GM19025 (cell line): Measurements from ENCODE around the gene SLPI.

Experiments
- ATAC-seq: cut with Tn5 transposase; IDR thresholded peaks from one replicate; pipeline ENCODE4 v1.9.1; 2021; ENCODE audit warnings: mild to moderate bottlenecking, low read depth, moderate library complexity; ENCODE audit not compliant: unreplicated experiment

The SLPI gene, protein sequence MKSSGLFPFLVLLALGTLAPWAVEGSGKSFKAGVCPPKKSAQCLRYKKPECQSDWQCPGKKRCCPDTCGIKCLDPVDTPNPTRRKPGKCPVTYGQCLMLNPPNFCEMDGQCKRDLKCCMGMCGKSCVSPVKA

DNA sequence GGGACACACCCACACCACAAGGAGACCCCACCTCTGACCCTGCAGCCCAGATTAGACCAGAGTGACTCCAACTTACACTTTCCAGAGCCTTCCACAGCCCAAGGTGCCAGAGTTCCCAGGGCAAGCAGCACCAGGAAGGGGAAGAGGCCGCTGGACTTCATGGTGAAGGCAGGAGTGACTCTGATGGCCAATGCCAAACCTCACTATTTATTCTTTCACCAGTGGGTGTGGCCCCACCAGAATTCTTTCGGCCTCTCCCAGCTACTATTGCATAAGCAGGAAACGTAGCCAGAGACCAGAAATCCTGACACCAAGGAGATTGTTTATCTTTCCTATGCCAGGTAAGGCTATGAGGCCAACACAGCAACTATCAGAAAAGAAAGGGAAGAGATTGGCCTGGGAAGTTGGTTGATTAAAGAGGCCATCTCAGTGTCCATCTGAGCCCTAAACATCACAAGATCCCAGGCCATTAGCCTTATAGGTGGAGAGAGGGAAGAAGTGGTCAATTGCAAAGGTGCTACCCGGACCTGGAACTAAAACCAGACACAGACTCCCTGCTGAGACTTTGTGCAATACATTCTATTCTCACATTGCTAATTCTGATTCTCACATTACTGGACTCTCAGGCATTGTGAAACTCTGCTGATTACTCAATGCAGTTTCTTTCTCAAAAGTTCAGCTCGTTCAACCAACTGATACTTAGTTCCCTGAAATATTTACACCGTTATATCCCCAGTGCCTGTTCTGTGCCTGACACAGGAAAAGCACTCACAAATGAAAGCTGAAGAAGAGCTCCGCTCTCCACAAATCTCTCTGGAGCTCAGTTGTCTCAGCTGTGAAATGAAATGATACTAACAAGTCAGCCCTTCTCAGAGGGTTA is at the start of gene SLPI:
Gene SLPI (minus strand): TSS at position 182 of the 880 bp plus-strand sequence. CDS start 21 bp downstream, at position 161.
- ATAC-seq: no peak

DNA sequence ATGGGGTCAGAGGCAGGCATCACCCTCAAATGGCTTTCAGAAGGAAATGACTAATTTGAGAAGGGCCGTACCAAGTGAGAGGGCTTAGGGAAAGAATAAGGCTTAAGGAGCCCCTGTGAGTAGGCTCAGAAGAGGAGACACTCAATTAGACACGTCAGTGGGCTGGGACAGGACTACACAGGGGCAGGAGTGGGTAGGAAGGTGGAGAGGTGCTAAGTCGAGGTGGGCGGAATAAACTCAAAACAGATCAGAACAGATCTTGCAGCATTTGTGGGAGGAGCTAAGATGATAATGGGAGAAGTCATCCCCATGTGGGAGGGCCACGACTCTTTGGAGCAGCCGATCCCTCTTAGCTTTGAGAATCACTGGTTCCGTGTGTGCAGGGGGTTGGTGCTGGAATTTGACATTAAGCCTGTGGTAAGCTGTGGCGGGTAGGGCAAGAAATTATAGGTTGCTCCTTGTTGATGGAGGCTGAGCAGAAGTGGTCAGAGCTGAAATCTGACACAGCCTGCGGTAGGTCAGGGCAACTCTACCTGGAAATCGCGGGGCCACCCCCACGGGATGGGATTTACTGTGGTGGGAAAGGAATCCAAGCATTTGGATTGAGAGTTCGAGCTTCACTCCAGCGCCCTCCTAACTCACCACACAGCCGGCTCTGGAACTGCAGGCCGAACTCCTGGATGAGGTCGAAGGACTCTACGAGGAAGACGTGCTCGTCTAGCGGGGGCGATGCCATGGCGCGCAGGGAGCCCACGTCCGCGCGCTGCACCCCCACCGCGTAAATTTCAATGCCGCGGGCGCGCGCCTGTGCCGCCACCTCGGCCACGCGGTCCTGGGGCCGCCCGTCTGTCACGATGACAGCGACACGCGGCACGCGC is 49.5 kb upstream of the SLPI start:
- ATAC-seq: no peak

DNA sequence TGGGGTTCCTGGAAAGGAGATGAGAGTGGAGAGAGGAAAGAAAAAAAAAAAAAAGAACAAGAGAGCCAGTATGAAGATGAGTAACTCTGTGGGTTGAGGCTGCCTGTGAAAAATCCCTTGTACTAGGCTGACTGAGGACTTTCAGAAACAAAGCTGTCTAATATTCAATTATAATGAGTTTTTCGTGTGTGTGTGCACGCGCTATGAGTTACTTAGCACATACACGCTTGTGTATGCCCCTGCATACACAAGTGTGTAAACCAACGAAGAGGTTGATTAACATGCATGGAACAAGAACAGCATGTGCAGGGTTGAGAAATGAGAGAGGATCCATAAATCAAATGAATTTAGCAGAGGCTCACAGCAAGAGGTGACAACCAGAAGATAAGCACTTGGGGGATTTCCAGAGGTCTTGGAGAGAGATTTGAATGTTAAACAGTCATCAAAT is 47.5 kb upstream of the SLPI start:
- ATAC-seq: no peak

GRCh38 chr20:45300961-45301360 is 46.6 kb upstream of the SLPI start:
- no peak for ATAC-seq

DNA sequence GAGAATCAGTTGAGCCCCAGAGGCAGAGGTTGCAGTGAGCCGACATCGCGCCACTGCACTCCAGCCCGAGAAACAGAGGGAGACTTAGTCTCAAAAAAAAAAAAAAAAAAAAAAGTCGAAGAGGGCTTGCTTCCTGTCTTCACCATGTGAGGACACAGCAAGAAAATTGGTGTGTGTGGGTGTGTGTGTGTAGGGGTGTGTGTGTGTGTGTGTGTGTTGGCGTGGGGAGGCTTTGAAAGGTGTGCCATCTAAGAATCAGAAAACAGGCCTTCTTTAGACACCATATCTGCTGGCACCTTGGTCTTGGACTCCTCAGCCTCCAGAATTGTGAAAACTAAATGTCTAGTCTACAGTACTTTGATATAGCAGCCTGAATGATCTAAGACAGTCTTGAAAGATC is 45.4 kb upstream of the SLPI start:
- ATAC-seq: no peak

DNA sequence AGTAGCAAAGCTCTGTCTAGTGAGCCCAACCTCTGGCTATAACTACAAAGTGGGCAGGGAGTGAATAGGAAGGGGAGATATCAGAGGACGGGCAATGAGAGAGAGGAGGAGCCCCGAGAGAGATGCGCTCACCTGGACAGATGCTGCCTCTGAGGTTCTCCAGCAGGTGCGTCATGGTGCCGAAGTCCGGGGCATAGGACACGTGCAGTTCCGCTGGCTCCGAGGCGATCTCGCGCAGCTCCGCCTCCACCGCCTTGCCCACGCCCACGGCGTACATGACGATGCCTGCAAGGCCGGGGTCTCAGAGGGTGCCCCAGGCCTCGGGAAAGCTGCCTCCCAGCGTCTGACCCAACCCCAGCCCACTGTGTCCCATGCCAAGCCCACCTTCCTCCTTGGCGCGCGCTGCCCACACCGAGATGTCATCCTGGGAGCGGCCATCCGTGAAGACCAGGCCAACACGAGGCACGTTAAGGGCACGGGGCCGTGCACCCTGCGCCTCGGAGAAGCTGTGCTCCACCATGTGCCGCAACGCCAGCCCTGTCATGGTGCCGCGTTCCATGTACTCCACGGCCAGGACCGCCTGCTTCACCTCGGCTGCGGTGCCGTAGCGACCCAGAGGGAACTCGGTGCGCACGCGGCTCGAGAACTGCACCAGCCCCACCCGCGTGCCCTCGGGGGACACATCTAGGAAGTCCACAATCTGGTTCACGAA is 43.6 kb upstream of the SLPI start:
- no peak for ATAC-seq

GRCh38 chr20:45294659-45295058 is 40.3 kb upstream of the SLPI start:
- no peak for ATAC-seq

DNA sequence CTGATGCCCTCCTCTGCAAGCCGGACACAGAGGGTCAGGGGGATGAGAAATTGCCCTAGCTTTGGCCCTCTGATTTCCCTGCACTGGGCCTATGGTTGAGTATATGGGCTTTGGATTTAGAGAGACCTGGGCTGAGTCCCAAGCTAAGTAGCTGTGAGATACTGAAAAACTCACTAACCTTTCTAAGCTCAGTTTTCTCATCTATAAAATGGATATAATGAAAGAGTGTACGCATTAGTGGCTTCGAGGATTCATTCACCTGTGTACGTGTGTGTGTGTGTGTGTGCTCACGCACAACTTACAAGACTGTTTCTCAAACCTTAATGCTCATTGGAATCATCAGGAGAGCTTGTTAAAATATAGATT is 39.6 kb upstream of the SLPI start:
- ATAC-seq: no peak

DNA sequence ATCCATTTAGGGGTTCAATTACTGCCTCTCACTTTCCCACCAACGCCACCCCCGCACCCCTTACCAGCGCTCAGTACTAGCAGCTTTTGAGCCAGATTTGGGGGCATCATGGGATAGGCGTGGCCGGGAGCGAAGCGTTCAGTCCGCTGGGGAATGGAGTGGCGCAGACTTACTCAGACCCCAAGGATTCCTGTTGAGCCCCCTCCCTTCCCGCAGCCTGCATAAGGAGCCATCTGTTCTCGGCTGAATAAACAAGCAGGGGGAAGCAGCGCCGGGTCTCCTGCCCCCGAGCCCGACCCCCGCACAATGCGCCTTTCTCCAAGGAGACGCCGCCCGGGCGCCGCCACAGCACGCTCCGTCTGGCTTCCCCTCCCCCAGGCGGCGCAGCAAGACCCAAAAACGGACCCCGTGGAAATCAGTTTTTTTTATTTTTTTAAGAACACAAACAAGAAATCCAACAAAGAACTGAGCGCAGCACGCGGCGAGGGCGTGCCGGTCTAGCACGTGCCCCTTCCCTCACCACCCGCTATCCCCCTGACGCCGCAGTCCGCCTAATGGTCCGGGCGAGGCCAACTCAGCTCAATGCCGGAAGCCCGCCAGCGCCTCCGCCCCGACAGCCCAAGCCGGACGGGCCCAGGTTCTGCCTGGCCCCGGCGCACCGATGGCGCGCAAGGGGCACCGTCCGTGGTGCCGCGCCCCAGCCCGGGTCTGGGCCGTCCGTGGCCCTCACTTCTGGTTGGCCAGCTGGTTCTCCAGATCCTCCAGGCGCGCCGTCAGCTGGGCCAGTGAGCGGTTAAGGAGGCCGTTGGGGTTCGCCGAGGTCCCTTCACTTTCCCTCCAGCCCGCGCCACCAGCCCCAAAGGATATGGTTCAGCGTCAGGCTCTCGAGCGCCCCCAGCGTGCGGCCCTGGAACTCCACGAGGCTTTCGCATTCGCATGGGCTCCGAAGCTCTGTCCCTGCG is 39.0 kb upstream of the SLPI start:
- no peak for ATAC-seq

DNA sequence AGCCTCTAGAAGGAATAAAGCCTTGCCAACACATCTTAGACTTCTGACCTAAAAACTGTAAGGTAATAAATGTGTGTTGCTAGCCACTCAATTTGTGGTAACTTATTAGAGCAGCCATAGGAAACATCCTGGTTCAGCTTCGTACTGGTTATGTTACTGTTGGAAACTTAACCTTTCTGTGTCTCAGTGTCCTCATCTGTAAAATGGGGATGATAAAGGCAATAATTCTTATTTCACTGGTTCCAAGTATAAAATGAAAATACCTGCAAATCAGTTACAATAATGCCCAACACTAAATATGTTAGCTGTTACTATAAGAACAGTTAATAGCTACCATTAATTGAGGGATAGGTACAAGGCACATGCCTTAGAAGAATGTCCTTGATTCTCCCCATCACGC is 38.0 kb upstream of the SLPI start:
- ATAC-seq: no peak

GRCh38 chr20:45291526-45291925 is 37.2 kb upstream of the SLPI start:
- no peak for ATAC-seq

GRCh38 chr20:45290677-45291355 is 36.5 kb upstream of the SLPI start:
- ATAC-seq: no peak

- ATAC-seq: no peak
Observed at GRCh38 chr20:45289942-45290676, 35.7 kb upstream of the SLPI start.

DNA sequence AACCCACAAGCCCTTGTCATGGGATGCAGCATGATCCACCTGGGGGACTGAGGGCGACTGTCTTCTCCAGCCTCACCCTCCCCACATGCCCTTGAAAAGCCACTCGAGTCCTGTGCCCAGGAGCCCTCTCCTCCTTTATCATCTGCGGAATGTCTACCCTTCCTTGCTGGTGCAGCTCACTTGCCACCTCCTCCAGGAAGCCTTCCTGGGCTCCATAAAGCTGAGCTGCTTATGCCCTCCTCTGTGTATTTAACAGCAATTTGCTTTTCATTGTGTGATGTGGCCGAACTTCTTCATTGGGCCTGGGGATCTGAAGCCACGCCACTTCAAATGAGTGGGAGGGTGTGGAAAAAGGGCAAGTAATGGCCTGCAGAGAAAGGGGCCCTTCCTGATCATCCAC is 34.5 kb upstream of the SLPI start:
- ATAC-seq: no peak

DNA sequence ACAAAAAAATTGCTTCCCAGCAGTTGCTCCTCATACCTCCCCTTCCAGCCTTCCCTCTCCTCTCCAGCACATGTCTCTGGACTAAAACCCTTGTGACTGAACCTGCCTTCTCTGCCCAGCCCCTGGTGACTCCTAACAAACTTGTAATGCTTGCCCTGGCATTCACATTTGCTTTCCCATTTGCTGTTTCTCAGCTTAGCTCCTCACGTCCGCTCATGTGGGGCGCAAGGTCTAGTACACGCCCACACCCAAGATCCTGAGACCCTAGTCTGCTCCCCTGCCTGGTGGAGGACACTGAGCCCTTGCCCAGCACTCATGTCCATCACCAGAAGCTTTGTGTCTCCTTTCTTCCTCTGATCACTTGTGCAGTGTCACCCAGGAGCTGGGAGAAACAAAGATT is 34.0 kb upstream of the SLPI start:
- no peak for ATAC-seq

GRCh38 chr20:45283551-45284057 is 29.2 kb upstream of the SLPI start:
- no peak for ATAC-seq

- ATAC-seq: no peak
Observed at GRCh38 chr20:45282700-45283550, 28.6 kb upstream of the SLPI start.
